IMR-90 (cell line): Measurements from ENCODE around the gene CARNS1. TPM values are rescaled to one million over a fixed set of nuclear protein-coding genes. Genes with fewer than 3 reads are reported as not detected.

Experiments used
- ATAC-seq: fragments of 200-7000 bp; cut with Tn5 transposase; 2 replicates; pipeline ENCODE4 v1.9.1; 2020; ENCODE audit warnings: low read depth, mild to moderate bottlenecking, moderate library complexity
- BruUV-seq: library from RNA; stranded (reverse); fragments of 400-500 nt; replicated peaks from 2 replicates; lab custom pipeline; 2021; lab: Mats Ljungman, UMichigan
- CTCF ChIA-PET: fragments of 300-600 bp; formaldehyde crosslinking; extraction: SDS; loops from one replicate; lab custom pipeline; 2021; ENCODE audit warnings: antibody characterized with exemption; lab: Yijun Ruan, JAX
- POLR2A ChIA-PET: fragments of 300-600 bp; sonication (Branson Sonifier 250); formaldehyde crosslinking; loops from one replicate; lab custom pipeline; 2022; ENCODE audit warnings: antibody characterized with exemption; ENCODE audit not compliant: unreplicated experiment; lab: Charles Lee
- DNase-seq: peaks from one replicate; pipeline ENCODE4 v3.0.0; 2013
- H2AFZ ChIP-seq: replicated peaks from 2 replicates; pipeline ENCODE3; 2013; ENCODE audit warnings: low read length, mild to moderate bottlenecking; ENCODE audit not compliant: poor library complexity
- H2AK5ac ChIP-seq: 2 replicates; pipeline ENCODE4 v1.6.1; 2013; ENCODE audit warnings: low read depth, low read length, inconsistent platforms
- H2AK9ac ChIP-seq: replicated peaks from 2 replicates; pipeline ENCODE3; 2013; ENCODE audit warnings: mild to moderate bottlenecking, low read depth, low read length, moderate library complexity; ENCODE audit not compliant: poor library complexity
- H2BK120ac ChIP-seq: 2 replicates; pipeline ENCODE4 v1.6.1; 2013; ENCODE audit warnings: low read depth, low read length, inconsistent platforms
- H2BK15ac ChIP-seq: 3 replicates; pipeline ENCODE4 v1.6.1; 2013; ENCODE audit warnings: low read depth, low read length, inconsistent platforms
- H2BK20ac ChIP-seq: 2 replicates; pipeline ENCODE4 v1.6.1; 2013; ENCODE audit warnings: low read depth, mild to moderate bottlenecking, inconsistent platforms, low read length, moderate library complexity
- H2BK5ac ChIP-seq: 2 replicates; pipeline ENCODE4 v1.6.1; 2013; ENCODE audit warnings: mild to moderate bottlenecking, low read depth, low read length, inconsistent platforms; ENCODE audit not compliant: poor library complexity, severe bottlenecking
- H3K14ac ChIP-seq: replicated peaks from 2 replicates; pipeline ENCODE4 v1.6.1; 2013; ENCODE audit warnings: low read depth, low read length, inconsistent platforms
- H3K18ac ChIP-seq: 2 replicates; pipeline ENCODE4 v1.6.1; 2013; ENCODE audit warnings: low read depth, low read length, control low read depth
- H3K23ac ChIP-seq: 2 replicates; pipeline ENCODE4 v1.6.1; 2013; ENCODE audit warnings: low read depth, low read length, inconsistent platforms
- H3K27ac ChIP-seq: 2 replicates; pipeline ENCODE4 v1.5.1; 2013; ENCODE audit warnings: mild to moderate bottlenecking, control low read depth, low read length; ENCODE audit not compliant: insufficient read depth
- H3K27me3 ChIP-seq: 2 replicates; pipeline ENCODE4 v1.6.1; 2013; ENCODE audit warnings: low read length; ENCODE audit not compliant: control insufficient read depth, insufficient read depth
- H3K36me3 ChIP-seq: 2 replicates; pipeline ENCODE4 v1.6.1; 2013; ENCODE audit warnings: low read length, mixed read lengths; ENCODE audit not compliant: control insufficient read depth, insufficient read depth
- H3K4ac ChIP-seq: 2 replicates; pipeline ENCODE4 v1.6.1; 2013; ENCODE audit warnings: low read depth, low read length, inconsistent platforms
- H3K4me1 ChIP-seq: 2 replicates; pipeline ENCODE4 v1.6.1; 2013; ENCODE audit warnings: low read length, mixed read lengths; ENCODE audit not compliant: control insufficient read depth, insufficient read depth
- H3K4me2 ChIP-seq: 2 replicates; pipeline ENCODE4 v1.6.1; 2013; ENCODE audit warnings: low read depth, mild to moderate bottlenecking, control low read depth, low read length, moderate library complexity
- H3K4me3 ChIP-seq: 2 replicates; pipeline ENCODE4 v1.5.1; 2013; ENCODE audit warnings: low read depth, mild to moderate bottlenecking, control low read depth, low read length, moderate library complexity; ENCODE audit not compliant: insufficient read depth
- H3K56ac ChIP-seq: 2 replicates; pipeline ENCODE4 v1.6.1; 2013; ENCODE audit warnings: low read length, inconsistent platforms; ENCODE audit not compliant: insufficient read depth; ENCODE audit errors: extremely low read depth
- H3K79me1 ChIP-seq, 2 experiments: 2 replicates each; pipeline ENCODE4 v1.6.1; 2013; ENCODE audit warnings: low read length in 2 of 2, inconsistent platforms in 1 of 2, low read depth in 1 of 2
- H3K9ac ChIP-seq: 2 replicates; pipeline ENCODE4 v1.6.1; 2013; ENCODE audit warnings: low read depth, low read length, control low read depth
- H3K9me1 ChIP-seq: 2 replicates; pipeline ENCODE4 v1.6.1; 2013; ENCODE audit warnings: low read length, inconsistent platforms; ENCODE audit not compliant: insufficient read depth
- H3K9me3 ChIP-seq: 2 replicates; pipeline ENCODE4 v1.6.1; 2013; ENCODE audit warnings: low read length; ENCODE audit not compliant: control insufficient read depth, insufficient read depth
- H4K20me1 ChIP-seq: 2 replicates; pipeline ENCODE4 v1.6.1; 2013; ENCODE audit warnings: low read length, inconsistent platforms; ENCODE audit not compliant: insufficient read depth
- H4K5ac ChIP-seq: 2 replicates; pipeline ENCODE4 v1.6.1; 2013; ENCODE audit warnings: mild to moderate bottlenecking, low read depth, low read length, control low read depth
- H4K8ac ChIP-seq, 2 experiments: 2 replicates each; pipeline ENCODE4 v1.6.1; 2013; ENCODE audit warnings: low read depth in 2 of 2, low read length in 2 of 2, control low read depth in 1 of 2, inconsistent platforms in 1 of 2
- H4K91ac ChIP-seq: 2 replicates; pipeline ENCODE4 v1.6.1; 2013; ENCODE audit warnings: low read depth, low read length, inconsistent platforms; ENCODE audit not compliant: insufficient read depth
- CEBPB ChIP-seq: IDR thresholded peaks from 2 replicates; pipeline ENCODE4 v1.6.1; 2012; ENCODE audit warnings: low read depth, low read length, improper control_type of control experiment
- CTCF ChIP-seq: conservative IDR thresholded peaks from 2 replicates; pipeline ENCODE4 v1.5.1; 2012; ENCODE audit warnings: mild to moderate bottlenecking, low read depth, low read length, improper control_type of control experiment
- FOS ChIP-seq: fragments of 150-350 bp; IDR thresholded peaks from 2 replicates; pipeline ENCODE4 v1.6.1; 2016; ENCODE audit warnings: low read depth, low read length
- MAFK ChIP-seq: IDR thresholded peaks from 2 replicates; pipeline ENCODE4 v1.6.1; 2012; ENCODE audit warnings: low read depth, low read length, improper control_type of control experiment
- MAZ ChIP-seq: IDR thresholded peaks from 2 replicates; pipeline ENCODE4 v1.6.1; 2012; ENCODE audit warnings: low read depth, mild to moderate bottlenecking, low read length, improper control_type of control experiment, moderate library complexity, borderline replicate concordance
- MXI1 ChIP-seq: IDR thresholded peaks from 2 replicates; pipeline ENCODE4 v1.6.1; 2012; ENCODE audit warnings: low read depth, mild to moderate bottlenecking, low read length, moderate library complexity, borderline replicate concordance
- NFE2L2 ChIP-seq: fragments of 150-350 bp; IDR thresholded peaks from 2 replicates; pipeline ENCODE4 v1.6.1; 2016; ENCODE audit warnings: low read depth, mild to moderate bottlenecking, low read length
- RFX5 ChIP-seq: IDR thresholded peaks from 2 replicates; pipeline ENCODE4 v1.8.0; 2012; ENCODE audit warnings: low read depth, mild to moderate bottlenecking, low read length, moderate library complexity
- WGBS, 2 experiments: methylation state at CpG; one replicate each; pipeline versions ENCODE4 v1.1.5 to v1.1.7; 2013; ENCODE audit warnings: missing lambda C conversion rate in 2 of 2; ENCODE audit not compliant: insufficient read length in 1 of 2; ENCODE audit errors: extremely low coverage in 2 of 2; 5-methylcytosine and 5-hydroxymethylcytosine counted together
- dilution Hi-C: fragments of 300-500 bp; cut with HindIII; formaldehyde crosslinking; loops from one replicate; pipeline ENCODE4 v1.14.3; 2018; ENCODE audit warnings: low sequenced_read_pairs; ENCODE audit not compliant: unreplicated experiment
- in situ Hi-C: fragments of 300-500 bp; cut with MboI; formaldehyde crosslinking; loops from 3 replicates; pipeline ENCODE4 v1.14.3; 2019; ENCODE audit warnings: low sequenced_read_pairs, inconsistent platforms, mixed read lengths
- intact Hi-C: fragments of 100-400 bp; cut with micrococcal nuclease; formaldehyde crosslinking; loops from 2 replicates; pipeline ENCODE4 v1.10.0; 2022
- polyA plus RNA-seq, 3 experiments: library from polyadenylated mRNA; depleted of rRNA; stranded (reverse); fragments of >200 nt; gene quantifications; 2 replicates each; pipeline ENCODE4 v1.2.3, GENCODE V29; 2012; ENCODE audit warnings: low replicate concordance in 1 of 3
- total RNA-seq: library from RNA; depleted of rRNA; stranded (reverse); fragments of >200 nt; gene quantifications from 2 replicates; pipeline ENCODE4 v1.2.3, GENCODE V29; 2012

Gene CARNS1
- total and polyA plus RNA-seq, 2 of the 4 experiments (the other 2 are of a cell fraction): under 0.01 to 0.32 TPM

- TF ChIP-seq FOS (no peak), RFX5 (no peak), MAZ (no peak), MAFK (no peak), NFE2L2 (no peak), CEBPB (no peak), MXI1 (no peak), CTCF (no peak)
- WGBS, 2 experiments: 51% methylated on average over 13 of the region's 24 CpGs; no CpG with 5 or more reads in 1 of the 2 experiments
Measured at GRCh38 chr11:67409261-67409666, 6.2 kb upstream of the CARNS1 start.

More at GRCh38 chr11:67409261-67409666, 6.2 kb upstream of the CARNS1 start:
- Histone ChIP-seq H3K9ac (no peak overlapping the region), H3K9me3 (no peaks in the 10 kb centered on the region), H3K36me3 (no peaks in the 10 kb centered on the region), H4K91ac (no peak overlapping the region), H3K4ac (no peak overlapping the region), H3K56ac (no peak overlapping the region), H2BK15ac (no peak overlapping the region), H3K18ac (no peak overlapping the region), H3K27ac (no peak overlapping the region), H3K4me1 (no peaks in the 10 kb centered on the region), H3K4me2 (no peak overlapping the region), H3K79me1 (no peaks in the 10 kb centered on the region), H3K9me1 (no peaks in the 10 kb centered on the region), H3K4me3 (no peak overlapping the region), H3K27me3 (peaks cover 55% of the 10 kb centered on the region), H4K20me1 (no peaks in the 10 kb centered on the region), H2AK9ac (no peak overlapping the region), H2BK20ac (no peak overlapping the region), H2AFZ (no peak overlapping the region), H2BK5ac (no peak overlapping the region), H4K5ac (no peak overlapping the region), H4K8ac (no peak overlapping the region), H3K14ac (no peak overlapping the region), H2BK120ac (no peak overlapping the region), H3K23ac (no peak overlapping the region), H2AK5ac (no peak overlapping the region)
- no peak for DNase-seq
- ChIA-PET POLR2A (no interaction called here), CTCF (no interaction called here)
- ATAC-seq: no peak
- in situ Hi-C loops (no loop called here), dilution Hi-C loops (no loop called here), intact Hi-C loops (no loop called here)
- BruUV-seq: no TSS peak
